Fibroblast of peridontal ligament (primary cell): ENCODE data around the gene BRAT1.
"Not testable (repeated sequence)": the region's sequence is repeated elsewhere in the genome, so short reads cannot be mapped to it uniquely, and the experiment has no call there.

Source experiments
- DNase-seq: peaks from one replicate; pipeline ENCODE4 v3.0.0-alpha.2; 2010; ENCODE audit errors: extremely low read depth

The BRAT1 gene

GRCh38 chr7:2583798-2584580, 28.7 kb upstream of the BRAT1 start:
- DNase-seq: no peak

DNA sequence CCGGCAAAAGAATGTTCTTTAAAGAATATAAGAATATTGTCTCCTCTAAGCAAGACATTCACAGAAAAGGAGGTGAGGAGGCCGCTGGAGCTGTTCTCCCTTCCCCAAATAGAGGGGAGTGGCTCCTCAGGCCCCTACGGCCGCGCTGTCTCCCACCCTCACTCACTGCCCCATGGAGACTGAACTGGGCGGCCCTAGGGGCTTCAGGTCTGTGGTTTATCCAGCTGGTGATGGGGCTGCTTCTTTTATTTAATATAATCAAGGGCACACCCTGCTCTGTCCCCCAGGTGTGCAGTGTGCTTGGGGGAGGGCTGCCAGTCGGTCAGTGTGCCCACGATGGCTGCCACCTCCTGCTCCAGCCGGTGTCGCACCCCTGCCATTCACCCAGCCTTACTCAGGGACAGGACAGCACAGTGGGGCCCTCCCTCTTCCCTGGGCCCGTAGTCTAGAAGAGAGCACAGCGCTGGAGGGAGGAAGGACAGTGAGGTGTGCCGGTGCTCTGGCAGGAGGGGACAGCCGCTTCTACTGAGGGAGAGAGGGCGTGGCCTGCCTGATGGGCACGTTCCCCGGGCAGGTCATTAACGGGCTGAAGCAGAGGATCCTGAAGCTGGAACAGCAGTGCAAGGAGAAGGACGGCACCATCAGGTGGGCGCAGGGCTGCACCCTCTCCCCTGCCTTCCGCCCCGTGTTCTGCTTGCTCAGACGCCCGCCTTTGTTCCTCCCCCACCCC, 26.8 kb upstream of the BRAT1 start:
- DNase-seq: no peak

DNA sequence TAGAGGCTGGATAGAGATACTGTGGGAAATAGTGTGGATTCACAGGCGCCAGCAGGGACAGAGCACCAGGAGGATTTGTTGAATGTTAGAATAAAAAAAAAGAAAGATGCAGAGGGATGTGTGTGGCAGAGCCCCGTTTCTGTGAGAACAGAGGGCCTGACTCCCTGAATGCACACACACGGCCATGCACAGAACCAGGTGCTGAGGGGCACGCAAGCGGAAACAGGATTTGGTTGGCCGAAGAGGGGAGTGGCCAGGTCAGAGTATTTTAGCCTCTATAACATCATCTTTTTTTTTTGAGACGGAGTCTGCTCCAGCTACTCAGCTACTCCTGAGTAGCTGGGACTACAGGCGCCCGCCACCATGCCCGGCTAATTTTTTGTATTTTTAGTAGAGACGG, 25.3 kb upstream of the BRAT1 start:
- DNase-seq: no peak

- no peak for DNase-seq
These were observed 22.8 kb upstream of the BRAT1 start for GRCh38 chr7:2577914-2578680.

DNA sequence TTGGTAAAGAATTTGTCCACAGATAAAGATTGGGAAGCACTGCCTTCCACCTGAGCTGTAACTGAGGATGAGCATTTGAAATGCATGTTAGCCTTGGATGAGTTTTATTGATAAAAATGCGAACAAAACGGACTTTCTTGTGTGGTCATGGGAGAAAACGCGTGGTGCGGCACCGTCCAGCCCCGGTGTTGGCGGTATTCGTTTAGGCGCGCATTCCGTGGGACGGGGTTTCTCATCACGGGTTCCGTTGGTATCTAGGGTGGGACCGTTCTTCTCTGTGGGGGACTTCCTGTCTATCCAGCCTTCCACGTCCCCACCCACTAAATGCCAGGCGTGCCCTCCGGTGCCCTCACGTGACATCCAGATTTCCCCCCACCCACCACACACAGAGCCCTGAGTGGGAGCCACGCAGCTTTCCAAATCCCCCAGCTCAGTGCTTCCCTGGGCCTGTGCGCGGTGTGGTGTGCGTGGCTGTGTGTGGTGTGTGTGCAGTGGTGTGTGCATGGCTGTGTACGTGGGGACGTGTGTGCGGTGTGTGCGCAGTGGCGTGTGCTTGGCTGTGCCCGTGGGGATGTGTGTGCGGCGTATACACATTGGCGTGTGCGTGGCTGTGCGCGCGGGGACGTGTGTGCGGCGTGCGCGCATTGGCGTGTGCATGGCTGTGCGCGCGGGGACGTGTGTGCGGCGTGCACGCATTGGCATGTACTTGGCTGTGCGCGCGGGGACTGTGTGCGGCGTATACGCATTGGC, 21.6 kb upstream of the BRAT1 start:
- no peak for DNase-seq

- peak; percentile 4 for DNase-seq
These were observed 20.5 kb upstream of the BRAT1 start for GRCh38 chr7:2575733-2576340.

- no peak for DNase-seq
These were observed 19.9 kb upstream of the BRAT1 start for GRCh38 chr7:2575046-2575732.

DNA sequence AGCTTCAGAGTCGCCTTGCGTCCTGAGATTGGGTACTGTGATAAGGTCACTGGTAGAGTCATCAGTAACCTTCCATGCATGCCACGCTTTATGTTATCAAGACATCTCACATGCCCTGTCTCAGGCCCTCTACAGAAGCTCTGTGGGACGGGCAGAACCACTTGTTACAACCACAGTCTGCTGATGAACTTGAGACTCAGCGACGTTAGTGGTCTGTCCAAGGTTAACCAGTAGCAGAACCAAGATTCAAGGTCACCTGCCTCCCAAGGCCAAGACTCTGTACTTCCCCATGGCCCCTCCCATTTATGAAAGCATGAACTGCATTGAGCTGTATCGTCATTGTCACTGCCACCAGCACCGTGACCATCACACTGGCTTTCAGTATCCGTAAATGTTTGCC, 18.4 kb upstream of the BRAT1 start:
- no peak for DNase-seq

DNA sequence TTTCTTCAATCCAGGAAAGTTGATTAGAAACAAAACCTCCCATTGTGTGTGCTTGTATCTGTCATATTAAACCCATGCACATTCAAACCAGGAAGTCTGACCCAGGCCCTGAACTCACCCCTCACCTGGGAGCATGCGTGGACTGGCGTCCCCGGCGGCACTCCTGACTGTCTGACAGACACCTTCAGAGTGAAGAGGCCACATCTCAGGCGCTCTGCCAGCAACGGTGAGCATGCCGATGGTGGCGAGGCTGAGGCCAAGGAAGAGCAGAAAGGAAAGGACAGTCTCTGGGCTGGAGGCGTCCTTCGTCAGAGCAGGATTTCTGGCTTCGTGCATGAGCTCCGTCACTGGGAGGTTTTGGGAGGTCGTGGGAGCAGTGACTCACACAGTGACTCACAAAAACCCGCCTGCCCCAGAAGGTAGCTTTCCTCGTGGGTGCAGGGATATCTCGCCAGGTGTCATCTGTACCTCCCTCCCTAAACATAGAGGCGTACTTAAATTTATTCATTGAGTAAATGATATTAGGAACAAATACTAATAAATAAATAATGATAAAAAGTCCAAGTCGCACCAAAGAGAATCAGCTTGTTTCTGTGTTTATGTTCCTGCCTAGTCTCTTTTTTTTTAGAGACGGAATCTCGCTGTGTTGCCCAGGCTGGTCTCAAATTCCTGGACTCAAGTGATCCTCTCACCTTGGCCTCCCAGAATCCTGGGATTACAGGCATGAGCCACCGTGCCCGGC, 16.9 kb upstream of the BRAT1 start:
- DNase-seq: peak; percentile 9

GRCh38 chr7:2571409-2571808, 16.1 kb upstream of the BRAT1 start:
- DNase-seq: no peak

DNA sequence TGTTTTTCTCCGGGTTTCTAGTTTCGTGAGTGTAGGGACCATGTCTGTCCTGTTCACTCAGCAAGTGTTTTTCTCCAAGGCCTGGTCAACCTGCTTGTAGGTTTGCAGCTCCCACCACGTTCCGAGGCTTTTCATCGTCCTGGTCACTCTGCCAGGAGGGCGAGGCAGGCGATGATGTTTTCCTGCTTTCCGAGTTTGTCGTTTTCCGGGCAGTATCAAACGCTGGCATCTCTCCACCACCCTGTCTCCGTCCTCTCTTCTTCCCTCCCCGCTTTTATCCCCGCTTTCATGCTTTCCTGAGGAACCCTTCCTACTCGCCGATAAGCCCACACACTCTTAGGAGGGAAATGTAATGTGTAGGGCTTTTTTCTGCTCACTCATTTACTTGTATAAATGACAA, 14.7 kb upstream of the BRAT1 start:
- DNase-seq: no peak

GRCh38 chr7:2569421-2569820, 14.1 kb upstream of the BRAT1 start:
- no peak for DNase-seq

DNA sequence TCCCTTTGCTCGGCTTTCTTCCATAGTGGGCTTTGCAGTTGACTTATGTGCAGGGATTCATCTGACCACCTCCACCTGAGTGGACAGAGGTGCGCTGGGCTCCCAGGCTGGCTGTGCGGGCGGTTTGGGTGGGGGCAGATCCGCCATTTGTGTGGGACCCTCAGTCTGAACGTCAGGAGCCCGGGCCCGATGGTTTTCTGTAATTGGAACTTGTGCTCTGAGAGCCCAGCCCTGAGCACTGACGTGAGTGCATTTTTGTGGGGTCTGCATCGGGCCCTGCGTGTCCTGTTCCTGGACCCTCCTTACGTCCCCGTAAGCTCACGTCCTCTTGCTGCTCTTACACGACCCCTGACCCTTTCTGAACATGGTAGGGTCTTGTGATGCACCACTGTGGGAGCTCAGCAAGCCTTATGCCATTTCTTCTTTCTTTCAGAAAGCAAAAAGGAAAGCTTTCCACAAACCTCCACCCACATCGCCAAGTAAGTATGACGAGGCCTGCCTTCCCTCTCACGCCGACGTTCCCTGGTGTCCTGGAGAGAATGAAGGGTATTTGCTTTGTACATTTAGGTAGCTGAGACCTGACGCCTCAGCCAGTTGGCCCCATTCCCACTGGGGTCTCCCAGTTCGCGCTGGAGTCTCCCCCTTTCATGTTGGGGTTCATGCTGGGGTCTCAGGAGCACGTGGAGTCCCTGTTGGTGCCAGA, 13.3 kb upstream of the BRAT1 start:
- DNase-seq: no peak

- peak; percentile 39 for DNase-seq
These were observed 12.5 kb upstream of the BRAT1 start for GRCh38 chr7:2567679-2568278.

DNA sequence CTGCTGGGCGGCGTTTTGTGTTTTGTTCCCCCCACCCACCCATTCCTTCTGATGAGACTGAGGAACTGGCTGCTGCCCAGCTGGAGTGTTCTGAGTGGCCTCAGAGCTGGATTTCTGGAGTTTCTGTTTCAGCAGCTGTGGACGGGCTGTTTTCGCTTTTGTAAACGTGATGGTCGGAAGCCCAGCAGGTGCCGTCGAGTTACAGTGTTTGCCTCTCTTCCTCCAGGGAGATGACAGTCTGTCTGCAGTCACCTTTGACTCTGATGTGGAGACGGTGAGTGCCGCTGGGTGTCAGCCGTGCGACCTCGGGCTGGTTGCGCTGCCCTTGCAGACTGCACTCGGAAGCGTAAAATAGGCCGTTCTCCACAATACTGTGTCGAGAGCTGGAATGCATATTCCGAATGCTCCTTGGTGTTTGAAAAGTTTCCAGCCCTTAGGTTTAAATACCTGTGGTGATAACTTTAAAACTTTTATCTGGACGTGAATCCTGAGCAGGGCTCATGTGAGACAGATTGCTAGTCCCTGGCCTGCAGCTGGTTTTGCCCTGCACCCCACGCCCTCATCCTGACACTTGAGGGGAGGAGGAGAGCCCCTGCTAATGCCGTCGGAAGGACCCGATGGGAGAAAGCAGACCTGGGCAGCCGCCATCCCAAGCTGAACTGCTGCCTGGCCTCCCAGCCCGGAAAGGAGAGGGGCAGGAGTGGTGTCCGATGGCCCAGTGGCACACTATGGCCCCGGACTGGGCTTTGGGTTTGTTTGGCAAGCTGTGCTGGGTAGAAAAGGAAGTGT, 11.8 kb upstream of the BRAT1 start:
- DNase-seq: no peak

- no peak for DNase-seq
These were observed 11.1 kb upstream of the BRAT1 start for GRCh38 chr7:2566348-2566889.

DNA sequence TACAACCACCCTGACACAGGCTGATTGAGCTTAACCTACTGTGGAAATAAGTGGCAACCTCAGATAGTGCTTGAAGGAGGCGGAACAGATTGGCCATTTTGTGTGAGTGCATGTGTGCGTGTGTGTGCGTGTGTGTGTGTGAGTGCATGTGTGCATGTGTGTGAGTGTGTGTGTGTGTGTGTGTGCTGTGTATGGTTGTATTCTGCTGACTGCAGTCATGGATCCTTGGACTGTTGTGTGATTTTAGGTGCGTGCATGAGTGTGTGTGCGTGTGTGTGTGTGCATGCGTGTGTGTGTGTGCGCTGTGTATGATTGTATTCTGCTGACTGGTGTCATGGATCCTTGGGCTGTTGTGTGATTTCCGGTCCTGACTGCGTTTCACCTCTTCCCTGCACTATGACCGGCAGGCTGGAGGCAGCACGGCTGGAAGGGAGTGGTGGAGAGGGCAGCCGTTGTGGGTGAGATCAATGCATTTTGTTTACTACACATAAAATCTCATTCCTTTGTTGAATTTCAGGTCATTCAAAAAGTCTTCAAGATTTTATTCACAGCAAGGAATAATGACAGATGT, 9.7 kb upstream of the BRAT1 start:
- DNase-seq: no peak

- not testable (repeated sequence) for DNase-seq
These were observed 8.6 kb upstream of the BRAT1 start for GRCh38 chr7:2563955-2564354.
